Measurements from ENCODE around the gene DAND5. TPM values are rescaled to one million over a fixed set of nuclear protein-coding genes. Genes with fewer than 3 reads are reported as not detected.

DAND5 gene
- total and polyA plus RNA-seq, 2 of the 13 experiments (the other 11 are each of a cell fraction or from before 2014, with no cell fraction given) = 0.04 TPM; not detected in 1

- TF ChIP-seq PHF21A (CRISPR knock-in tag; IDR thresholded peaks at IDR 0.05) (peak; percentile 41; the same call in 1 of the 2 replicates), SRSF9 (IDR thresholded peaks at IDR 0.05; ENCODE audit: borderline replicate concordance, insufficient read depth, low read depth, low read length, poor library complexity, severe bottlenecking) (no peak), FOXK1 (CRISPR knock-in tag; IDR thresholded peaks at IDR 0.05; ENCODE audit: borderline replicate concordance, low read depth) (peak; percentile 59; the same call in 1 of the 2 replicates), SETDB1 (CRISPR knock-in tag; IDR thresholded peaks at IDR 0.05; ENCODE audit: borderline replicate concordance) (no peak), ASH2L (IDR thresholded peaks at IDR 0.05; ENCODE audit: insufficient read length, low read depth, low read length) (no peak), KLF16 (CRISPR knock-in tag; IDR thresholded peaks at IDR 0.05) (peak; percentile 73 to 81; a peak in 2 of 4 replicates), ZNF570 (CRISPR knock-in tag; IDR thresholded peaks at IDR 0.05; ENCODE audit: borderline replicate concordance) (0 out of 2 replicates have a peak, but pooled peaks have one; percentile 65), HOXA7 (CRISPR knock-in tag; IDR thresholded peaks at IDR 0.05) (no peak), ZNF749 (CRISPR knock-in tag; IDR thresholded peaks at IDR 0.05; ENCODE audit: borderline replicate concordance) (no peak), MED13 (CRISPR knock-in tag; IDR thresholded peaks at IDR 0.05) (0 out of 2 replicates have a peak, but pooled peaks have one; percentile 59), ZFP36 (IDR thresholded peaks at IDR 0.05; ENCODE audit: borderline replicate concordance, low read depth, low read length, partially characterized antibody) (no peak), AKAP8 (CRISPR knock-in tag; IDR thresholded peaks at IDR 0.05) (no peak), REXO4 (CRISPR knock-in tag; IDR thresholded peaks at IDR 0.05; ENCODE audit: borderline replicate concordance) (no peak), ZNF720 (CRISPR knock-in tag; IDR thresholded peaks at IDR 0.05) (no peak), ZNF30 (CRISPR knock-in tag; IDR thresholded peaks at IDR 0.05) (no peak), NCOA1 (CRISPR knock-in tag; IDR thresholded peaks at IDR 0.05) (peak; percentile 75; the same call in 1 of the 2 replicates)
- TF ChIP-seq, protein P1, sequence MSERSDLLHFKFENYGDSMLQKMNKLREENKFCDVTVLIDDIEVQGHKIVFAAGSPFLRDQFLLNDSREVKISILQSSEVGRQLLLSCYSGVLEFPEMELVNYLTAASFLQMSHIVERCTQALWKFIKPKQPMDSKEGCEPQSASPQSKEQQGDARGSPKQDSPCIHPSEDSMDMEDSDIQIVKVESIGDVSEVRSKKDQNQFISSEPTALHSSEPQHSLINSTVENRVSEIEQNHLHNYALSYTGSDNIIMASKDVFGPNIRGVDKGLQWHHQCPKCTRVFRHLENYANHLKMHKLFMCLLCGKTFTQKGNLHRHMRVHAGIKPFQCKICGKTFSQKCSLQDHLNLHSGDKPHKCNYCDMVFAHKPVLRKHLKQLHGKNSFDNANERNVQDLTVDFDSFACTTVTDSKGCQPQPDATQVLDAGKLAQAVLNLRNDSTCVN (CRISPR knock-in tag; IDR thresholded peaks at IDR 0.05; ENCODE audit: borderline replicate concordance) = peak; percentile 43; the same call in 1 of the 2 replicates
- TF ChIP-seq, protein P2, sequence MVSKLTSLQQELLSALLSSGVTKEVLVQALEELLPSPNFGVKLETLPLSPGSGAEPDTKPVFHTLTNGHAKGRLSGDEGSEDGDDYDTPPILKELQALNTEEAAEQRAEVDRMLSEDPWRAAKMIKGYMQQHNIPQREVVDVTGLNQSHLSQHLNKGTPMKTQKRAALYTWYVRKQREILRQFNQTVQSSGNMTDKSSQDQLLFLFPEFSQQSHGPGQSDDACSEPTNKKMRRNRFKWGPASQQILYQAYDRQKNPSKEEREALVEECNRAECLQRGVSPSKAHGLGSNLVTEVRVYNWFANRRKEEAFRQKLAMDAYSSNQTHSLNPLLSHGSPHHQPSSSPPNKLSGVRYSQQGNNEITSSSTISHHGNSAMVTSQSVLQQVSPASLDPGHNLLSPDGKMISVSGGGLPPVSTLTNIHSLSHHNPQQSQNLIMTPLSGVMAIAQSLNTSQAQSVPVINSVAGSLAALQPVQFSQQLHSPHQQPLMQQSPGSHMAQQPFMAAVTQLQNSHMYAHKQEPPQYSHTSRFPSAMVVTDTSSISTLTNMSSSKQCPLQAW (CRISPR knock-in tag; IDR thresholded peaks at IDR 0.05) = no peak
- TF ChIP-seq, protein P3, sequence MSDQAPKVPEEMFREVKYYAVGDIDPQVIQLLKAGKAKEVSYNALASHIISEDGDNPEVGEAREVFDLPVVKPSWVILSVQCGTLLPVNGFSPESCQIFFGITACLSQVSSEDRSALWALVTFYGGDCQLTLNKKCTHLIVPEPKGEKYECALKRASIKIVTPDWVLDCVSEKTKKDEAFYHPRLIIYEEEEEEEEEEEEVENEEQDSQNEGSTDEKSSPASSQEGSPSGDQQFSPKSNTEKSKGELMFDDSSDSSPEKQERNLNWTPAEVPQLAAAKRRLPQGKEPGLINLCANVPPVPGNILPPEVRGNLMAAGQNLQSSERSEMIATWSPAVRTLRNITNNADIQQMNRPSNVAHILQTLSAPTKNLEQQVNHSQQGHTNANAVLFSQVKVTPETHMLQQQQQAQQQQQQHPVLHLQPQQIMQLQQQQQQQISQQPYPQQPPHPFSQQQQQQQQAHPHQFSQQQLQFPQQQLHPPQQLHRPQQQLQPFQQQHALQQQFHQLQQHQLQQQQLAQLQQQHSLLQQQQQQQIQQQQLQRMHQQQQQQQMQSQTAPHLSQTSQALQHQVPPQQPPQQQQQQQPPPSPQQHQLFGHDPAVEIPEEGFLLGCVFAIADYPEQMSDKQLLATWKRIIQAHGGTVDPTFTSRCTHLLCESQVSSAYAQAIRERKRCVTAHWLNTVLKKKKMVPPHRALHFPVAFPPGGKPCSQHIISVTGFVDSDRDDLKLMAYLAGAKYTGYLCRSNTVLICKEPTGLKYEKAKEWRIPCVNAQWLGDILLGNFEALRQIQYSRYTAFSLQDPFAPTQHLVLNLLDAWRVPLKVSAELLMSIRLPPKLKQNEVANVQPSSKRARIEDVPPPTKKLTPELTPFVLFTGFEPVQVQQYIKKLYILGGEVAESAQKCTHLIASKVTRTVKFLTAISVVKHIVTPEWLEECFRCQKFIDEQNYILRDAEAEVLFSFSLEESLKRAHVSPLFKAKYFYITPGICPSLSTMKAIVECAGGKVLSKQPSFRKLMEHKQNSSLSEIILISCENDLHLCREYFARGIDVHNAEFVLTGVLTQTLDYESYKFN (CRISPR knock-in tag; conservative IDR thresholded peaks at IDR 0.05) = peak; percentile 12
- TF ChIP-seq, protein P4, sequence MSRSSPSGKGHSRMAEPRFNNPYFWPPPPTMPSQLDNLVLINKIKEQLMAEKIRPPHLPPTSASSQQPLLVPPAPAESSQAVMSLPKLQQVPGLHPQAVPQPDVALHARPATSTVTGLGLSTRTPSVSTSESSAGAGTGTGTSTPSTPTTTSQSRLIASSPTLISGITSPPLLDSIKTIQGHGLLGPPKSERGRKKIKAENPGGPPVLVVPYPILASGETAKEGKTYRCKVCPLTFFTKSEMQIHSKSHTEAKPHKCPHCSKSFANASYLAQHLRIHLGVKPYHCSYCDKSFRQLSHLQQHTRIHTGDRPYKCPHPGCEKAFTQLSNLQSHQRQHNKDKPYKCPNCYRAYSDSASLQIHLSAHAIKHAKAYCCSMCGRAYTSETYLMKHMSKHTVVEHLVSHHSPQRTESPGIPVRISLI (CRISPR knock-in tag; IDR thresholded peaks at IDR 0.05; ENCODE audit: borderline replicate concordance) = no peak; the same call in 1 of the 2 replicates
Measured at GRCh38 chr19:12937927-12938778, 31.2 kb upstream of the DAND5 start, which contains the start of gene CALR (continued).

All from HepG2 (cell line).